Measurements from ENCODE around the gene WFIKKN1.

- TF ChIP-seq CTCF (conservative IDR thresholded peaks at IDR 0.05; ENCODE audit: low read depth in 2 of 2) (no peak), EZH2 (IDR thresholded peaks at IDR 0.05; ENCODE audit: low read depth, unreplicated experiment) (no peak), ZNF331 (CRISPR knock-in tag; IDR thresholded peaks at IDR 0.05; ENCODE audit: low read depth) (no peak), POLR2AphosphoS5 (IDR thresholded peaks at IDR 0.05; ENCODE audit: low read depth) (peak; percentile 20; the same call in 1 of the 2 replicates), STAT1 (IDR thresholded peaks at IDR 0.05; ENCODE audit: unreplicated experiment) (no peak), EZH2phosphoT487 (IDR thresholded peaks at IDR 0.05; ENCODE audit: unreplicated experiment) (no peak), CREB1 (CRISPR knock-in tag; IDR thresholded peaks at IDR 0.05; ENCODE audit: low read depth) (no peak), JUNB (IDR thresholded peaks at IDR 0.05; ENCODE audit: unreplicated experiment) (no peak), NANOG (IDR thresholded peaks at IDR 0.05; ENCODE audit: borderline replicate concordance) (no peak)
- TF ChIP-seq, protein P1, sequence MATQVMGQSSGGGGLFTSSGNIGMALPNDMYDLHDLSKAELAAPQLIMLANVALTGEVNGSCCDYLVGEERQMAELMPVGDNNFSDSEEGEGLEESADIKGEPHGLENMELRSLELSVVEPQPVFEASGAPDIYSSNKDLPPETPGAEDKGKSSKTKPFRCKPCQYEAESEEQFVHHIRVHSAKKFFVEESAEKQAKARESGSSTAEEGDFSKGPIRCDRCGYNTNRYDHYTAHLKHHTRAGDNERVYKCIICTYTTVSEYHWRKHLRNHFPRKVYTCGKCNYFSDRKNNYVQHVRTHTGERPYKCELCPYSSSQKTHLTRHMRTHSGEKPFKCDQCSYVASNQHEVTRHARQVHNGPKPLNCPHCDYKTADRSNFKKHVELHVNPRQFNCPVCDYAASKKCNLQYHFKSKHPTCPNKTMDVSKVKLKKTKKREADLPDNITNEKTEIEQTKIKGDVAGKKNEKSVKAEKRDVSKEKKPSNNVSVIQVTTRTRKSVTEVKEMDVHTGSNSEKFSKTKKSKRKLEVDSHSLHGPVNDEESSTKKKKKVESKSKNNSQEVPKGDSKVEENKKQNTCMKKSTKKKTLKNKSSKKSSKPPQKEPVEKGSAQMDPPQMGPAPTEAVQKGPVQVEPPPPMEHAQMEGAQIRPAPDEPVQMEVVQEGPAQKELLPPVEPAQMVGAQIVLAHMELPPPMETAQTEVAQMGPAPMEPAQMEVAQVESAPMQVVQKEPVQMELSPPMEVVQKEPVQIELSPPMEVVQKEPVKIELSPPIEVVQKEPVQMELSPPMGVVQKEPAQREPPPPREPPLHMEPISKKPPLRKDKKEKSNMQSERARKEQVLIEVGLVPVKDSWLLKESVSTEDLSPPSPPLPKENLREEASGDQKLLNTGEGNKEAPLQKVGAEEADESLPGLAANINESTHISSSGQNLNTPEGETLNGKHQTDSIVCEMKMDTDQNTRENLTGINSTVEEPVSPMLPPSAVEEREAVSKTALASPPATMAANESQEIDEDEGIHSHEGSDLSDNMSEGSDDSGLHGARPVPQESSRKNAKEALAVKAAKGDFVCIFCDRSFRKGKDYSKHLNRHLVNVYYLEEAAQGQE (IDR thresholded peaks at IDR 0.05; ENCODE audit: unreplicated experiment), result no peak
These were observed 46.1 kb downstream of the WFIKKN1 start for GRCh38 chr16:676913-677312.

Measured in GM23338 (cell line).